ENCODE data around the gene SMIM15.

DNA sequence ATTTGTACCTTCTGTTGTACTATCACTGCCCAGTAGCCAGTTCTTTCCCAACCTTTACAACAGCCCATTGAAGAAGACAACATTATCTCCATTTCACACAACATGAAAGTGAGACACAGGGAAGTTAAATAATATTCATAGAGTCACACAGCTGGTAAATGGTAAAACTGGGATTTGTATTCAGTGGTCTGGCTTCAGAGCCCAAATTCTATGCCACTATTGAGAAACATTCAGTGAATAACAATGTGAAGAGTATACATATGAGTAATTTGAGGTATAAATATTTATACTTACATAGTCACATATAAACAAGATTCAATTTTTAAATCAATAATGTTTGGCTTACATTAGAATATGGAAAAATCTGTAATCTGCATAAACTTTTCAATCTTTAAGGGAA lies 13.8 kb downstream of the SMIM15 start:
- TF ChIP-seq POLR2A (IDR thresholded peaks at IDR 0.05) (no peak), CTCF (IDR thresholded peaks at IDR 0.05) (no peak), POLR2AphosphoS5 (IDR thresholded peaks at IDR 0.05; ENCODE audit: insufficient read depth in 1 of 2, low read depth in 1 of 2) (no peak)

Measured in vagina (tissue), 2 donors.